Heart left ventricle (tissue), 13 donors: ENCODE data around the gene CEP112.

Experiments used
- POLR2A ChIP-seq, 2 donors: fragments of 450-650 bp; IDR thresholded peaks; one replicate each; pipeline ENCODE4 v1.6.1; 2017; ENCODE audit warnings: antibody characterized with exemption in 2 of 2, mild to moderate bottlenecking in 2 of 2, moderate library complexity in 2 of 2
- TF ChIP-seq, protein P1 (sequence below), 12 donors: fragments of 200-600 bp; sonication (generic) in 4 of 12; IDR thresholded peaks; one replicate each; pipeline versions ENCODE4 v1.5.0 to v1.8.0; 2018 to 2022; ENCODE audit warnings: antibody characterized with exemption in 12 of 12, mild to moderate bottlenecking in 5 of 12
- donor health status: ischemic (EF 13 %, LVEDD 7.1; RV severe dilation, severe dysfunction).
- donor health status: DM: no; HTN: yes; CAD: no.
- donor health status: DM: no; HTN: no; CAD: no.
- donor health status: ischemic (EF 25% LVEDD 6.9; RV normal size, moderate dysfunction).
- donor health status: ischemic (EF 25% LVEDD 5.7; RV mildly dilated, moderate dysfunction).
- donor health status: ischemic (EF 35%, LVEDD 5.7; RV mildly dilated, moderate dysfunction).
- donor health status: nonischemic (EF 11% LVEDD 7.7; RV severe dilation, severe dysfunction).
- donor health status: DM: yes; HTN: yes; CAD: no.
- donor health status: PGD.
- donor health status: ischemic (EF 29% LVEDD 5.4; RV normal size, mild dysfunction).
- donor health status: nonischemic (EF 23%, LVEDD 6.1; RV moderate dilation, normal function).

DNA sequence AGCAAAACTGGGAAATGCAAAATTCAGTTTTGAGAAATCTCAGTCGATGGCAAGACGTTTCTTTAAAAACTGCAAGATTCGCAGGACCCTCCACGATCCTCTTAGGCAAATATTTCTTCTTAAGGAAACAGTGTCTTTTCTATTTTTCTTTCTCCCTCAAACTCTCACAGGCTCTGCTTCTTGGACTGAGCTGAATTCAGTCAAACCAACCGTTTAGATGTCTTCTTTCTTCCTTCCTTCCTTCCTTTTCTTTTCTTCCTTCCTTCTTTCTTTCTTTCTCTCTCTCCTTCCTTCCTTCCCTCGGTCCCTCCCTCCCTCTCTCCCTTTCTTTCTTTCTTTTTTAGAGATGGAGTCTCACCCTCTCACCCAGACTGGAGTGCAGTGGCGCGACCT is 563.3 kb downstream of the CEP112 start:
- TF ChIP-seq, protein P1, sequence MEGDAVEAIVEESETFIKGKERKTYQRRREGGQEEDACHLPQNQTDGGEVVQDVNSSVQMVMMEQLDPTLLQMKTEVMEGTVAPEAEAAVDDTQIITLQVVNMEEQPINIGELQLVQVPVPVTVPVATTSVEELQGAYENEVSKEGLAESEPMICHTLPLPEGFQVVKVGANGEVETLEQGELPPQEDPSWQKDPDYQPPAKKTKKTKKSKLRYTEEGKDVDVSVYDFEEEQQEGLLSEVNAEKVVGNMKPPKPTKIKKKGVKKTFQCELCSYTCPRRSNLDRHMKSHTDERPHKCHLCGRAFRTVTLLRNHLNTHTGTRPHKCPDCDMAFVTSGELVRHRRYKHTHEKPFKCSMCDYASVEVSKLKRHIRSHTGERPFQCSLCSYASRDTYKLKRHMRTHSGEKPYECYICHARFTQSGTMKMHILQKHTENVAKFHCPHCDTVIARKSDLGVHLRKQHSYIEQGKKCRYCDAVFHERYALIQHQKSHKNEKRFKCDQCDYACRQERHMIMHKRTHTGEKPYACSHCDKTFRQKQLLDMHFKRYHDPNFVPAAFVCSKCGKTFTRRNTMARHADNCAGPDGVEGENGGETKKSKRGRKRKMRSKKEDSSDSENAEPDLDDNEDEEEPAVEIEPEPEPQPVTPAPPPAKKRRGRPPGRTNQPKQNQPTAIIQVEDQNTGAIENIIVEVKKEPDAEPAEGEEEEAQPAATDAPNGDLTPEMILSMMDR (IDR thresholded peaks at IDR 0.05) = no peak
- no peak for TF ChIP-seq POLR2A (IDR thresholded peaks at IDR 0.05)
